ENCODE data around the gene RNASE3.
"Not testable (repeated sequence)": the region's sequence is repeated elsewhere in the genome, so short reads cannot be mapped to it uniquely, and the experiment has no call there.

Gene RNASE3

DNA sequence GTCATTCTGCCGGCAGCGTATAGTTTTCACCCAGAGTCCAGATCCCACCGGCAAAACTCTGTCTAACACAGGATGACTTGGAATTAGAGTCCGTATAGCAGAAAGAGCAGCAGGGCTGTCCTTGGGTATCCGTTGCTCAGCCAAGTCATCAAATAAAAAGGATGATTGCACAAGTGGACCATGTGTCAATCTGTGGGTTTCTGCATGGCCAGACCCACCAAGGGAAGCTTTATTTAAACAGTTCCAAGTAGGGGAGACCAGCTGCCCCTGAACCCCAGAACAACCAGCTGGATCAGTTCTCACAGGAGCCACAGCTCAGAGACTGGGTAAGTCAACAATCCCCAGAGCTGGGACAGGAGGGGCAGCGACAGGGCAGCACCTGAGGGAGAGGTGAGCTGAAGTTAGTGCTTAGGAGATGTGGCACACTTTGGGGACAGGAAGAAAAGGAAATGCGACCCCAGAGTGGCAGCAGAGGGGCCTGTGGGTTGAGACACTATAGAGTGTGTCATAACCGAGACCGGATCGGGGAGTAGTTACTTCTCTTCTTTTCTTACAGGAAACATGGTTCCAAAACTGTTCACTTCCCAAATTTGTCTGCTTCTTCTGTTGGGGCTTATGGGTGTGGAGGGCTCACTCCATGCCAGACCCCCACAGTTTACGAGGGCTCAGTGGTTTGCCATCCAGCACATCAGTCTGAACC is at the start of gene RNASE3:
Gene RNASE3 (plus strand): TSS at position 260 of the 700 bp plus-strand sequence. CDS start 302 bp downstream, at position 562.
- not testable (repeated sequence) for H3K4me3 ChIP-seq (ENCODE audit: low read length); H3K9ac ChIP-seq (ENCODE audit: low read depth, low read length); H3K9me3 ChIP-seq (ENCODE audit: insufficient read depth, low read depth, low read length); H3K4me1 ChIP-seq (ENCODE audit: insufficient read depth, low read length); H3K36me3 ChIP-seq (ENCODE audit: insufficient read depth, low read depth, low read length); H3K27ac ChIP-seq (ENCODE audit: low read length)
- H3K27me3 ChIP-seq (ENCODE audit: insufficient read depth, low read length): peaks cover 12% of the 10 kb centered on the region

- Histone ChIP-seq H3K36me3 (ENCODE audit: insufficient read depth, low read depth, low read length) (no peaks in the 10 kb centered on the region), H3K4me1 (ENCODE audit: insufficient read depth, low read length) (peaks cover 9% of the 10 kb centered on the region; the same call in 1 of the 2 replicates), H3K27me3 (ENCODE audit: insufficient read depth, low read length) (no peaks in the 10 kb centered on the region), H3K27ac (ENCODE audit: low read length) (no peak overlapping the region), H3K4me3 (ENCODE audit: low read length) (no peak overlapping the region), H3K9me3 (ENCODE audit: insufficient read depth, low read depth, low read length) (no peaks in the 10 kb centered on the region), H3K9ac (ENCODE audit: low read depth, low read length) (no peak overlapping the region)
These were observed 44.6 kb upstream of the RNASE3 start for GRCh38 chr14:20846560-20846959.

DNA sequence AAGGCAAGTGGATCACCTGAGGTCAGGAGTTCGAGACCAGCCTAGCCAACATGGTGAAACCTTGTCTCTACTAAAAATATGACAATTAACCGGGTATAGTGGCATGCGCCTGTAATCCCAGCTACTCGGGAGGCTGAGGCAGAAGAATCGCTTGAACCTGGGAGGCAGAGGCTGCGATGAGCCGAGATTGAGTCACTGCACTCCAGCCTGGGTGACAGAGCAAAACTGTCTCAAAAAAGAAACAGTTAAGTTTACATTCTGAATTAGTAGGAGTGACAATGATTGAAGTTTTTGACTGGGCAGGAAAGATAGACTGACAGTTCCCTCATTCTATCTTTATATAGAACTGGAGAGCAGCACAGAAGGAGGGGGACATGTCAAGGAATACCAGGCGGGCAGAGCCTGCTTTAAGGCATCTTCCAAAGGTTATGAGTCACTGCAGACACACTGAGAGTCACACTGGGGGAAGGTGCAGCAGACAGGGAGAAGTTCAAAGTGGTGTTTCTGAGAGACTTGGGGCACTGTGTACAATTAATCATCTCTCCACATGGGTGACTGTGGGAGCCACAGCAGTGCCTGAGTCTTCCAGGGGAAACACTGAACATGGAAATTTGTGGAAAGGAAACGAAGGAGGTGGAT is 42.8 kb upstream of the RNASE3 start:
- H3K27ac ChIP-seq (ENCODE audit: low read length): no peak overlapping the region
- no peaks in the 10 kb centered on the region for H3K36me3 ChIP-seq (ENCODE audit: insufficient read depth, low read depth, low read length)
- no peak overlapping the region for H3K4me3 ChIP-seq (ENCODE audit: low read length)
- no peak overlapping the region for H3K9ac ChIP-seq (ENCODE audit: low read depth, low read length)
- peaks cover 9% of the 10 kb centered on the region; the same call in 1 of the 2 replicates for H3K4me1 ChIP-seq (ENCODE audit: insufficient read depth, low read length)
- H3K27me3 ChIP-seq (ENCODE audit: insufficient read depth, low read length): no peaks in the 10 kb centered on the region
- no peaks in the 10 kb centered on the region for H3K9me3 ChIP-seq (ENCODE audit: insufficient read depth, low read depth, low read length)

DNA sequence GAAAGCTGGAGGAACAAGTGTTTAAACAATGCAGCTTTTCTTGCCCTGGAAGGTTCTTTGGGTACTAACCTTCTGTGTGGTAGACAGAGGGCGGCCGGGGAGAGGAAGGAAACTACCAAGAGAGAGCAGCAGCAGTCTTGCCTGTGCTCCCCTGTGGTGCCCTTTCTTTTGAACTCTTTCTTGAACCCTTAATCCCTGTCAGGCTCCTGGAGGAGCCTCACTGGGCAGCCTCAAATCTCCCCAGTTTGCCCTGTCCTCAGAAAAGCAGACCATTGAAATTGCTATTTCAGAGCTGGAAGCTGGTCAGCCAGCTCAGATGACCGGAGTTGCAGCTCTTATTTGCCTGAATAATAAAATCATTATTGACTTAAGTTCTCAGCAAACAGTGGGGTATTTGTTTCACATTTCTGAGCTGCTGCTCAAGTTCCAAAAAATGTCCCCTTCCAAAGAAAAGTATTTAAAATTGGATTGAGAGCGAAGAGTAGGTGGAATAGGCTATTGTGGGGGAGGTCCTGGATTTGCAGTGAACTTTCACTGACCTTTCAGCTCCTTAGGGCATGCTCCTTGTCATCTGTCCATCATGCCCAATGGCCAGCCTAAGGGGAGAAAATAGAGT is 42.1 kb upstream of the RNASE3 start:
- Histone ChIP-seq H3K9ac (ENCODE audit: low read depth, low read length) (no peak overlapping the region), H3K36me3 (ENCODE audit: insufficient read depth, low read depth, low read length) (no peaks in the 10 kb centered on the region), H3K4me1 (ENCODE audit: insufficient read depth, low read length) (peaks cover 9% of the 10 kb centered on the region; the same call in 1 of the 2 replicates), H3K4me3 (ENCODE audit: low read length) (no peak overlapping the region), H3K27ac (ENCODE audit: low read length) (no peak overlapping the region), H3K9me3 (ENCODE audit: insufficient read depth, low read depth, low read length) (no peaks in the 10 kb centered on the region), H3K27me3 (ENCODE audit: insufficient read depth, low read length) (no peaks in the 10 kb centered on the region)

GRCh38 chr14:20853042-20853441 is 38.1 kb upstream of the RNASE3 start:
- Histone ChIP-seq H3K4me3 (ENCODE audit: low read length) (no peak overlapping the region), H3K36me3 (ENCODE audit: insufficient read depth, low read depth, low read length) (no peaks in the 10 kb centered on the region), H3K4me1 (ENCODE audit: insufficient read depth, low read length) (peaks cover 16% of the 10 kb centered on the region; the same call in 1 of the 2 replicates), H3K27ac (ENCODE audit: low read length) (no peak overlapping the region), H3K9me3 (ENCODE audit: insufficient read depth, low read depth, low read length) (no peaks in the 10 kb centered on the region), H3K9ac (ENCODE audit: low read depth, low read length) (no peak overlapping the region), H3K27me3 (ENCODE audit: insufficient read depth, low read length) (no peaks in the 10 kb centered on the region)

GRCh38 chr14:20855652-20856291 is 35.4 kb upstream of the RNASE3 start:
- Histone ChIP-seq H3K36me3 (ENCODE audit: insufficient read depth, low read depth, low read length) (no peaks in the 10 kb centered on the region), H3K4me1 (ENCODE audit: insufficient read depth, low read length) (0 out of 2 replicates have a peak, but pooled peaks cover 6% of the 10 kb centered on the region), H3K9me3 (ENCODE audit: insufficient read depth, low read depth, low read length) (no peaks in the 10 kb centered on the region), H3K4me3 (ENCODE audit: low read length) (no peak overlapping the region), H3K9ac (ENCODE audit: low read depth, low read length) (no peak overlapping the region), H3K27ac (ENCODE audit: low read length) (no peak overlapping the region), H3K27me3 (ENCODE audit: insufficient read depth, low read length) (no peaks in the 10 kb centered on the region)

- Histone ChIP-seq H3K4me1 (ENCODE audit: insufficient read depth, low read length) (0 out of 2 replicates have a peak, but pooled peaks cover 6% of the 10 kb centered on the region), H3K9ac (ENCODE audit: low read depth, low read length) (no peak overlapping the region), H3K27me3 (ENCODE audit: insufficient read depth, low read length) (no peaks in the 10 kb centered on the region), H3K36me3 (ENCODE audit: insufficient read depth, low read depth, low read length) (no peaks in the 10 kb centered on the region), H3K4me3 (ENCODE audit: low read length) (no peak overlapping the region), H3K9me3 (ENCODE audit: insufficient read depth, low read depth, low read length) (no peaks in the 10 kb centered on the region), H3K27ac (ENCODE audit: low read length) (no peak overlapping the region)
These were observed 34.0 kb upstream of the RNASE3 start for GRCh38 chr14:20857207-20857606.

- 0 out of 2 replicates have a peak, but pooled peaks cover 6% of the 10 kb centered on the region for H3K4me1 ChIP-seq (ENCODE audit: insufficient read depth, low read length)
- no peak overlapping the region for H3K4me3 ChIP-seq (ENCODE audit: low read length)
- no peak overlapping the region for H3K27ac ChIP-seq (ENCODE audit: low read length)
These were observed 33.4 kb upstream of the RNASE3 start for GRCh38 chr14:20857630-20858261.

DNA sequence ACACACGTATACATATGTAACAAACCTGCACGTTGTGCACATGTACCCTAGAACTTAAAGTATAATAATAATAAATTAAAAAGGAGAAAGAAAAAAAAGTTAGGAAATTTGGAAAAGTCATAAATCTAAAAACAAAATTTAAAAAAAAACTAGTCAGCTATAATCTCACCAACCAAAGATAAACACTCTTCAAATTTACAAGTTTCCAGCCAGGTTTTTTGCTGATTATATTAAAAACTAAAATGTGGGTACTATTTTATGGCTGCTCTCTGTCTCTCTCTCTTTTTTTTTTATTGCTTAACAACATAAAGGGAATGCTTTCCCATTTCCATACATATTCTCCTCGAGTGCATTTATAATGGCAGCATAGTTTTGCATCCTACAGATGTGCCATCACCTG is 25.0 kb upstream of the RNASE3 start:
- no peak overlapping the region for H3K27ac ChIP-seq (ENCODE audit: low read length)
- H3K4me3 ChIP-seq (ENCODE audit: low read length): no peak overlapping the region
- no peak overlapping the region for H3K9ac ChIP-seq (ENCODE audit: low read depth, low read length)

More at GRCh38 chr14:20857630-20858261, 33.4 kb upstream of the RNASE3 start:
- no peaks in the 10 kb centered on the region for H3K36me3 ChIP-seq (ENCODE audit: insufficient read depth, low read depth, low read length)
- H3K9ac ChIP-seq (ENCODE audit: low read depth, low read length): no peak overlapping the region
- no peaks in the 10 kb centered on the region for H3K27me3 ChIP-seq (ENCODE audit: insufficient read depth, low read length)
- no peaks in the 10 kb centered on the region for H3K9me3 ChIP-seq (ENCODE audit: insufficient read depth, low read depth, low read length)

DNA sequence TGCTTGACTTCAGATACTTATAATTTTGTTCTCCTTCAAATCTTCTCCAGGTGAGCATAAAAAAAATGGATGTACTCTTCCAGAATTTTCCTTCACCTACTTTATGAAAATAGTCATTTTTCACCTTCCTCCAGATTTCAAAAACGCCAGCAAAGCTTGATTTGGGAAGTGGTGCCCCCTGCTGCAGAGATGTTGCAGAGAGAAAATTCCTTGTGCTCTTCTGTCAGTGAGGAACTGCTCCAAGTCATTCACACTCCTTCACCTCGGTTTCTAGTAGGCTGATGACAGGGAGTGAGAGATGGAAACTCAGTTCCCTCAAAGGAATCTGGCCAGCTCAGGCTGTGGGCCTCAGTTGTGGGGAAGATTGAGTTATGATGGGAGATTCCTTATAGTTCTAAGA is 24.2 kb upstream of the RNASE3 start:
- Histone ChIP-seq H3K27me3 (ENCODE audit: insufficient read depth, low read length) (0 out of 2 replicates have a peak, but pooled peaks cover 8% of the 10 kb centered on the region), H3K4me1 (ENCODE audit: insufficient read depth, low read length) (no peaks in the 10 kb centered on the region), H3K4me3 (ENCODE audit: low read length) (no peak overlapping the region), H3K27ac (ENCODE audit: low read length) (no peak overlapping the region), H3K36me3 (ENCODE audit: insufficient read depth, low read depth, low read length) (no peaks in the 10 kb centered on the region), H3K9me3 (ENCODE audit: insufficient read depth, low read depth, low read length) (no peaks in the 10 kb centered on the region), H3K9ac (ENCODE audit: low read depth, low read length) (no peak overlapping the region)

More for the DNA sequence above, 25.0 kb upstream of the RNASE3 start:
- Histone ChIP-seq H3K9me3 (ENCODE audit: insufficient read depth, low read depth, low read length) (no peaks in the 10 kb centered on the region), H3K4me1 (ENCODE audit: insufficient read depth, low read length) (no peaks in the 10 kb centered on the region), H3K36me3 (ENCODE audit: insufficient read depth, low read depth, low read length) (no peaks in the 10 kb centered on the region), H3K27me3 (ENCODE audit: insufficient read depth, low read length) (0 out of 2 replicates have a peak, but pooled peaks cover 5% of the 10 kb centered on the region)

Measured in iPS-20b (cell line).